Right lobe of liver (tissue), 6 donors: ENCODE data around the gene MRPS6. TPM values are rescaled to one million over a fixed set of nuclear protein-coding genes. Genes with fewer than 3 reads are reported as not detected.
A peak's percentile ranks its signal among the peaks of the same experiment; 100 is the strongest.

Source experiments
- ATAC-seq, 4 donors: fragments of 200-7000 bp; cut with Tn5 transposase; one replicate each; pipeline ENCODE4 v1.9.1; 2020; ENCODE audit warnings: mild to moderate bottlenecking in 4 of 4, moderate library complexity in 4 of 4
- DNase-seq, 3 donors: peaks; one replicate each; pipeline ENCODE4 v3.0.0-alpha.2; 2020
- H3K27ac ChIP-seq, 3 donors: fragments of 200-600 bp; one replicate each; pipeline ENCODE4 v1.8.0; 2022
- H3K27me3 ChIP-seq, 2 donors: fragments of 200-600 bp; one replicate each; pipeline ENCODE4 v1.8.0; 2022
- H3K36me3 ChIP-seq, 4 donors: fragments of 200-600 bp; sonication (generic) in 1 of 4; one replicate each; pipeline versions ENCODE4 v1.5.1 to v1.8.0; 2017 to 2022; ENCODE audit warnings: control low read depth in 1 of 4
- H3K4me1 ChIP-seq, 4 donors: fragments of 200-600 bp; sonication (generic) in 1 of 4; one replicate each; pipeline versions ENCODE4 v1.5.1 to v1.8.0; 2017 to 2022; ENCODE audit warnings: control low read depth in 1 of 4
- H3K4me3 ChIP-seq, 3 donors: fragments of 200-600 bp; one replicate each; pipeline ENCODE4 v1.8.0; 2022
- H3K9me3 ChIP-seq, 4 donors: fragments of 200-600 bp; sonication (generic) in 1 of 4; one replicate each; pipeline versions ENCODE4 v1.5.1 to v1.8.0; 2017 to 2022; ENCODE audit warnings: control low read depth in 1 of 4
- POLR2A ChIP-seq: fragments of 450-650 bp; IDR thresholded peaks from one replicate; pipeline ENCODE4 v1.6.1; 2017; ENCODE audit warnings: antibody characterized with exemption, mild to moderate bottlenecking
- WGBS: methylation state at CpG from one replicate; pipeline ENCODE4 v1.1.6; 2018; ENCODE audit warnings: low coverage, low lambda C conversion rate; ENCODE audit not compliant: insufficient coverage; ENCODE audit errors: missing lambda C conversion rate; 5-methylcytosine and 5-hydroxymethylcytosine counted together
- intact Hi-C, 2 donors: fragments of 100-400 bp; cut with DNase I; formaldehyde crosslinking; loops; one replicate each; pipeline versions ENCODE4 v1.11.2 to v1.14.1; 2022
- total RNA-seq, 6 experiments: library from RNA; depleted of rRNA in 2 of 6; stranded (reverse); fragments of >200 nt in 2 of 6; fragmentation: NEBNext Ultra II Directional in 3 of 6; extraction: Animal tissue kit (Norgen Biotek cat#: 25700) in 3 of 6; gene quantifications; one replicate each; pipeline versions ENCODE4 v1.1.0 to v1.2.4, GENCODE V29; 2016 to 2023
- TF ChIP-seq, protein P1 (sequence below), 4 donors: fragments of 200-600 bp in 3 of 4; fragments of 450-650 bp in 1 of 4; IDR thresholded peaks; one replicate each; pipeline versions ENCODE4 v1.5.1 to v1.8.0; 2016 to 2022; ENCODE audit warnings: antibody characterized with exemption in 4 of 4, mild to moderate bottlenecking in 2 of 4
- donor health status: DM: no; HTN: yes; CAD: no.
- donor health status: DM: no; HTN: no; CAD: no.
- donor health status: DM: no; HTN: no; CAD: no.
- donor health status: DM: no; HTN: yes; CAD: no.
- donor health status: DM: no; HTN: yes; CAD: no.

MRPS6 gene
- total RNA-seq, 6 experiments from 2014 or later = 16.0 to 30.0 (median 24.5) TPM

DNA sequence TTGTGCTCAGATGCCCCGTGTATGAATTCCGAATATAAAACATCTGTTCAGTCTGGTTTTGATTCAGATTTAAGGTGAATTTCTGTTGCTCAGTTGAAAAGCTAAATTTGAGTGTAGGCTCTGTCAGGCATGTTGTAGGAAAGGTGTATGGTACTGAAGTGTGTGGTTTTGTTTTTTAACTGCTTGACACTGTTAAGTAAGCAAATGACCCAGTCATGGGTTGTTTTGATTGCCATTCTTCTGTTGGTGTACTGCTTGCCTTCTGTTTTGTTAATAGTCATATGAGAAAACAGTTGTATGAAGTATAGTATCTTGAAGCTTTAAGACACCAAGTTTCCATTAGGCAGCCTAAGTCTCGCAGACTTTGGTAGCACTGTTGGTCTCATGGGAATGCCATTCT, 10.0 kb downstream of the MRPS6 start:
- Histone ChIP-seq H3K4me3 (no peak overlapping the region), H3K9me3 (no peaks in the 10 kb centered on the region), H3K27ac (no peak overlapping the region), H3K36me3 (no peaks in the 10 kb centered on the region), H3K27me3 (no peaks in the 10 kb centered on the region), H3K4me1 (peaks cover 0 to 25% (median 10%) of the 10 kb centered on the region in 4 donors)
- 81% methylated on average over 3 of the region's 3 CpGs for WGBS
- intact Hi-C loops = no loop called here
- ATAC-seq = no peak
- TF ChIP-seq, protein P1, sequence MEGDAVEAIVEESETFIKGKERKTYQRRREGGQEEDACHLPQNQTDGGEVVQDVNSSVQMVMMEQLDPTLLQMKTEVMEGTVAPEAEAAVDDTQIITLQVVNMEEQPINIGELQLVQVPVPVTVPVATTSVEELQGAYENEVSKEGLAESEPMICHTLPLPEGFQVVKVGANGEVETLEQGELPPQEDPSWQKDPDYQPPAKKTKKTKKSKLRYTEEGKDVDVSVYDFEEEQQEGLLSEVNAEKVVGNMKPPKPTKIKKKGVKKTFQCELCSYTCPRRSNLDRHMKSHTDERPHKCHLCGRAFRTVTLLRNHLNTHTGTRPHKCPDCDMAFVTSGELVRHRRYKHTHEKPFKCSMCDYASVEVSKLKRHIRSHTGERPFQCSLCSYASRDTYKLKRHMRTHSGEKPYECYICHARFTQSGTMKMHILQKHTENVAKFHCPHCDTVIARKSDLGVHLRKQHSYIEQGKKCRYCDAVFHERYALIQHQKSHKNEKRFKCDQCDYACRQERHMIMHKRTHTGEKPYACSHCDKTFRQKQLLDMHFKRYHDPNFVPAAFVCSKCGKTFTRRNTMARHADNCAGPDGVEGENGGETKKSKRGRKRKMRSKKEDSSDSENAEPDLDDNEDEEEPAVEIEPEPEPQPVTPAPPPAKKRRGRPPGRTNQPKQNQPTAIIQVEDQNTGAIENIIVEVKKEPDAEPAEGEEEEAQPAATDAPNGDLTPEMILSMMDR (IDR thresholded peaks at IDR 0.05) = no peak
- no peak for TF ChIP-seq POLR2A
- no peak for DNase-seq

DNA sequence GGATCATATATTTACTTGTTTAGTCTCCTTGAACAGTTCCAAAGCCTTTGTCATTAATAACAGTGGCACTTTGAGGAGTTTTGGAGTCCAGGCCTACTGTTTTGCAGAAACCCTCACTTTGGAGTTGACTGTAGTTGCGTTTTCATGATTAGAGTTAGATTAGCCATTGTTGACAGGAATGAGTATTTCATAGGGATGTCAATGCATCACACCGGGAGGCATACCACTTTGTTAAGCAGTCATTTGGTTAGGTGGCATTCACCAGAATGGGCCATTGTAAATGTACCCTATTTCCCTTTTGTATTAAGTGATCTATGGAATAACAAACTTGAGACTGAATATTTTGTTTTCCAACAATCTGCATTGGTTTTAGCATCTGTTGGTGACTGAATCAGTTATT, 11.8 kb downstream of the MRPS6 start:
- DNase-seq (no peak), ATAC-seq (no peak)
- H3K4me1 ChIP-seq = peaks cover 0 to 25% (median 3%) of the 10 kb centered on the region in 4 donors
- 86% methylated on average over 2 of the region's 2 CpGs for WGBS
- no peaks in the 10 kb centered on the region for H3K36me3 ChIP-seq
- no peak overlapping the region for H3K27ac ChIP-seq
- no peaks in the 10 kb centered on the region for H3K27me3 ChIP-seq
- no peak for TF ChIP-seq POLR2A
- TF ChIP-seq, protein P1 (IDR thresholded peaks at IDR 0.05) = no peak
- H3K9me3 ChIP-seq = no peaks in the 10 kb centered on the region
- H3K4me3 ChIP-seq = no peak overlapping the region
- intact Hi-C loops = no loop called here

DNA sequence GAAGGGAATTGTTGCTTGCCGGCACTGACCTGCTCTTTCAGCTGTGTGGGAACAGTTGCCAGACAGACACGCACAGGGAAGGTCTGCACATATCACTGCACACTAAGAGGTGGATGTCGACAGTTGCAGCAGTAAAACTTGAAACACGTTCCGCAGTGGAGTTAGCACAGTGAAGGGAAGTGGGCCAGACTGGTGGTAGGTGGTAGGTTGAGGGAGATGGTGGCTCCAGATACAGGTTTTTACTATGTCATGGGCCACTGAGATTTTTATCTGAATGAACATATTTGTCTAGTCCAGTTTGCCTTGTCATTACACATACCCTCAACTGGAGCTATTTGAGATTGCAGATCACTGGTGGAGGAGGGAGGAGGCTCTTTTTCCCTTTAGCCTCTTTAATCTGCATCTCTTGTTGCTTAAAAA, 13.5 kb downstream of the MRPS6 start:
- H3K9me3 ChIP-seq = no peaks in the 10 kb centered on the region
- intact Hi-C loops = no loop called here
- H3K27me3 ChIP-seq = no peaks in the 10 kb centered on the region
- ATAC-seq (peak in 3 of 4 donors; percentile 16 to 20 (median 17)), DNase-seq (no peak)
- TF ChIP-seq, protein P1 (IDR thresholded peaks at IDR 0.05) = no peak
- no peak for TF ChIP-seq POLR2A
- no peak overlapping the region for H3K4me3 ChIP-seq
- peaks cover 0 to 21% (median 0%) of the 10 kb centered on the region in 4 donors for H3K4me1 ChIP-seq
- H3K27ac ChIP-seq = no peak overlapping the region
- 70% methylated on average over 2 of the region's 5 CpGs for WGBS
- H3K36me3 ChIP-seq = no peaks in the 10 kb centered on the region

DNA sequence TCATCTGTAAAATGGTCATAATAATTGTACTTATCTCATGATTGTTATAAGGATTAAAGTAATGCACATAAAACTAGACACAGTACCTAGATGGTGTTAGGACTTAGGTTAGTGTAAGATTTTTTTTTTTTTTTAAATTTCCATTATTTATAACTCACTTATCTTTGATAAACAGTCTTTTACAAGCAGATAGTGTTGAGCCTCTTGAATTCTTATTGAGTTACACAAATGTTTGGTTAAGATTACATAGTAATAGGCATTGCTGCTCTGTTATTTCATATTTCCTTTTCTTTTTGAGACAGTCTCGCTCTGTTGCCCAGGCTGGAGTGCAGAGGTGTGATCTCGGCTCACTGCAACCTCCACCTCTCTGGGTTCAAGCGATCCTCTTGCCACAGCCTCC, 15.4 kb downstream of the MRPS6 start:
- WGBS = 97% methylated on average over 3 of the region's 3 CpGs
- Histone ChIP-seq H3K9me3 (no peaks in the 10 kb centered on the region), H3K4me1 (peaks cover 0 to 12% (median 0%) of the 10 kb centered on the region in 4 donors), H3K27me3 (no peaks in the 10 kb centered on the region), H3K27ac (no peak overlapping the region), H3K4me3 (no peak overlapping the region), H3K36me3 (no peaks in the 10 kb centered on the region)
- DNase-seq = no peak
- intact Hi-C loops = no loop called here
- no peak for ATAC-seq
- TF ChIP-seq, protein P1 (IDR thresholded peaks at IDR 0.05) = no peak
- no peak for TF ChIP-seq POLR2A

DNA sequence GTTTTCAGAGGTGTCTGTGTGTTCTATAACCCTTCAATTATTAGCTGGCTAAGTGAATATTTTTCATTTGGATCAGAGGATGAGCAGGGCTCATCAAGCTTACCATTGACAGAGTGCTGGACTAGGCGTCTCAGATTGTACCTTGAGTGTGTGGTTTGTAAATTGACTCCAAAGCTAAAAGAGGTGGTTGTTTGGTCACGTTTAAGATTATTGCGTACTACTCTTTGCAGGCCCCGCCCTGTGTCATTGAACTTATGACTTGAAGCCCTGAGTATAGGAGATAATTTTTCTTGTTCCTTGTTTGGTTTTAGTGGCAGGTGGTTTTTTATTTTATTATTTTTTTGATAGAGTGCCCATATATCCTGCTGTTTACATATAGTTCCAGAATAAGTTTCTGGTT, 17.7 kb downstream of the MRPS6 start:
- H3K9me3 ChIP-seq = no peaks in the 10 kb centered on the region
- no peak for TF ChIP-seq POLR2A
- TF ChIP-seq, protein P1 (IDR thresholded peaks at IDR 0.05) = no peak
- no peak overlapping the region for H3K4me3 ChIP-seq
- DNase-seq (no peak), ATAC-seq (no peak)
- intact Hi-C loops = no loop called here
- H3K27me3 ChIP-seq = no peaks in the 10 kb centered on the region
- WGBS = 64% methylated on average over 3 of the region's 4 CpGs
- no peak overlapping the region for H3K27ac ChIP-seq
- H3K4me1 ChIP-seq = peaks cover 0 to 20% (median 2%) of the 10 kb centered on the region in 4 donors
- no peaks in the 10 kb centered on the region for H3K36me3 ChIP-seq
